ENCODE data around the gene SMG6. TPM values are rescaled to one million over a fixed set of nuclear protein-coding genes. Genes with fewer than 3 reads are reported as not detected.

Gene SMG6
- total and polyA plus RNA-seq, 11 donors: 12.2 to 38.6 (median 22.1) TPM

GRCh38 chr17:2067048-2067561 lies 236.5 kb downstream of the SMG6 start:
- ATAC-seq (peak in 2 of 4 donors; percentile 0 to 13), DNase-seq (no peak)
- TF ChIP-seq CTCF (IDR thresholded peaks at IDR 0.05) (no peak), POLR2A (IDR thresholded peaks at IDR 0.05) (no peak)
- no peaks in the 10 kb centered on the region for H3K27me3 ChIP-seq
- H3K4me1 ChIP-seq: peaks cover 11 to 94% (median 83%) of the 10 kb centered on the region in 12 donors
- no peak overlapping the region for H3K4me3 ChIP-seq
- peak overlapping the region; percentile 67 to 98 (median 88) for H3K27ac ChIP-seq
- intact Hi-C loops (cut with DNase I): loop anchor here in 1 of 10 donors (5.0 kb wide), 1 partner anchor 110 kb away; no protein-coding TSS in a partner anchor
- 45 to 66% (median 57%) methylated on average over 12 to 14 of the region's 14 CpGs for WGBS, 4 donors
- peaks cover 0 to 53% (median 18%) of the 10 kb centered on the region in 9 donors for H3K36me3 ChIP-seq
- H3K9me3 ChIP-seq: no peaks in the 10 kb centered on the region

- peaks cover 9 to 94% (median 83%) of the 10 kb centered on the region in 12 donors for H3K4me1 ChIP-seq
These were observed 237.6 kb downstream of the SMG6 start for GRCh38 chr17:2065949-2066400.

GRCh38 chr17:2064980-2065785 lies 238.4 kb downstream of the SMG6 start:
- Histone ChIP-seq H3K4me3 (no peak overlapping the region), H3K27ac (peak overlapping the region in 11 of 12 donors; percentile 67 to 98 (median 93)), H3K4me1 (peaks cover 3 to 94% (median 85%) of the 10 kb centered on the region in 12 donors), H3K9me3 (no peaks in the 10 kb centered on the region), H3K27me3 (peaks cover 0 to 6% (median 0%) of the 10 kb centered on the region in 9 donors), H3K36me3 (peaks cover 0 to 67% (median 35%) of the 10 kb centered on the region in 9 donors)
- ATAC-seq: peak in 3 of 4 donors; percentile 8 to 31 (median 17)
- intact Hi-C loops (cut with DNase I): loop anchor here in 6 of 10 donors (5.0 kb wide), 2 partner anchors 107 to 112 kb away; no protein-coding TSS in a partner anchor
- DNase-seq: peak in 4 of 5 donors; percentile 57 to 79 (median 66)
- TF ChIP-seq POLR2A (IDR thresholded peaks at IDR 0.05) (no peak), CTCF (IDR thresholded peaks at IDR 0.05) (peak in 9 of 12 donors; percentile 5 to 56 (median 23))
- WGBS, 4 donors: 68 to 78% (median 77%) methylated on average over 13 to 24 of the region's 24 CpGs

More at GRCh38 chr17:2065949-2066400, 237.6 kb downstream of the SMG6 start:
- Histone ChIP-seq H3K9me3 (no peaks in the 10 kb centered on the region), H3K27ac (peak overlapping the region in 11 of 12 donors; percentile 67 to 98 (median 93)), H3K36me3 (peaks cover 0 to 60% (median 27%) of the 10 kb centered on the region in 9 donors), H3K4me3 (no peak overlapping the region), H3K27me3 (no peaks in the 10 kb centered on the region)
- TF ChIP-seq CTCF (IDR thresholded peaks at IDR 0.05): no peak
- no peak for TF ChIP-seq POLR2A (IDR thresholded peaks at IDR 0.05)
- 70 to 79% (median 73%) methylated on average over 10 of the region's 10 CpGs for WGBS, 4 donors
- no peak for ATAC-seq
- intact Hi-C loops (cut with DNase I): loop anchor here in 1 of 10 donors (5.0 kb wide), 1 partner anchor 111 kb away; no protein-coding TSS in a partner anchor
- no peak for DNase-seq

All from heart left ventricle (tissue), 16 donors.